GM18909 (cell line): Measurements from ENCODE around the gene KDM6A.
"Not testable (repeated sequence)": the region's sequence is repeated elsewhere in the genome, so short reads cannot be mapped to it uniquely, and the experiment has no call there.

ENCODE experiments used
- ATAC-seq: cut with Tn5 transposase; IDR thresholded peaks from one replicate; pipeline ENCODE4 v1.9.1; 2021; ENCODE audit warnings: mild to moderate bottlenecking; ENCODE audit not compliant: unreplicated experiment, poor library complexity

Gene KDM6A

DNA sequence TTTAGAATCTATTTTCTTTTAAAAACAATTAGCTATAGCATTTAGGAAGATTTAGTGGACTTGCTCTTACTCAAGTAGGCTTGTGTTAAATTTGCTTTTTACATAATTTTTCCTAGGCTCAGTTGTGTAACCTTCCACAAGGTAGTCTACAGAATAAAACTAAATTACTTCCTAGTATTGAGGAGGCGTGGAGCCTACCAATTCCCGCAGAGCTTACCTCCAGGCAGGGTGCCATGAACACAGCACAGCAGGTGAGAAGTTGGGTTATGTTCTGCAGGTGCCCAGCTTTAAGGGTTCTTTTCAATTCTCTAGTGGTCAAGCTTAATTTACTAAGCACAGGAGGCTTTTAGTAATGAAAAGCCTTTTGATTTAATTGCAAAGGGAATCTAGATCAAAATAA is 186.9 kb downstream of the KDM6A start:
- ATAC-seq = not testable (repeated sequence)

- ATAC-seq = no peak
Measured at GRCh38 chrX:45063319-45064095, 190.5 kb downstream of the KDM6A start.

- ATAC-seq = no peak
Measured at GRCh38 chrX:45068569-45068968, 195.6 kb downstream of the KDM6A start.

- peak; percentile 54 for ATAC-seq
Measured at GRCh38 chrX:45070116-45071007, 197.4 kb downstream of the KDM6A start.

- ATAC-seq = not testable (repeated sequence)
Measured at GRCh38 chrX:45073011-45073410, 200.0 kb downstream of the KDM6A start.

GRCh38 chrX:45077748-45078424 is 204.9 kb downstream of the KDM6A start:
- peak; percentile 86 for ATAC-seq

GRCh38 chrX:45083314-45083713 is 210.3 kb downstream of the KDM6A start:
- ATAC-seq = no peak

GRCh38 chrX:45110494-45110893 is 237.5 kb downstream of the KDM6A start:
- ATAC-seq = no peak

DNA sequence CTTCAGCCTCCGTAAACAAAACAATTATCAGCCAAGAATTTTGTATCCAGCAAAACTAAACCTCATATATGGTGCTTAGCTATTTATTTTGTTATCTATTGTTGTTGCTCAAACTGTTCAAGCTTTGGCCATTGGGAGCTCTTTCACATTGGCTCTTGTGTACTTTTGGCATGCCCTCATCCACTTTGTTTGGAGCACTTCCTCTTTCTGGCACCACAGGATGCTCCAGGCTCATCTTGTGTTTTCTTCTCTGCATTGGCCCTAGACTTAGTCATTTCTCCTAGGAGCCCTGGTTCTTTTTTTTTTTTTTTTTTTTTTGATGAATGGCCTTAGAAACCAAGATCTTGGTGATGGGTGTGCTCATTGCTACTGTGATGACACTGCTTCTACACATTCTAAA is 253.2 kb downstream of the KDM6A start:
- no peak for ATAC-seq

DNA sequence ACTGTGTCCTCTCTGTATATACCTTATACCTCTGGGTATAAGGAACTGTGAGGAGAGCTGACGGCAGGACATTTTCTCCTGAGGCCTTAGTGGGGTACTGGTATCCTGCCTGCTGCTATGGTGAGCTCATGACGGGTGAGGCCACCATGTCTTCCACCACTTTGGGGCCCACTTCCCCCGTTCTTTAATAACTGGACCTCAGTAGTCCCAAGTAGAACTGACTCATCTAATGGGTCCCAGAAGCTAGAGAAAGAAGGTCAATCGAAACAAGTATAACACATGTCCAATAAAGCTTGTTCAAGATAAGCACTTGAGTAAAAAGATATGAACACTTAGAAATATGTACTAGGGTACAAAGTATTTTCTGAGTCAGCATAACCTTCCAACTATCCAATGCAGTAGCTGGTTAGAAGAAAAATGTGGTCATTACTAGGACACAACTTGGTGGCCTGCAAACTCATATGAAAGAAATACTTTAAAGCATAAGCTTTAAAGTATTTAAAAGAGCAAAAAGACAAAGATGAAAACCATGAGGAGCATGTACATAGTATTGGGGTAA is 256.0 kb downstream of the KDM6A start:
- no peak for ATAC-seq

GRCh38 chrX:45133465-45133864 is 260.5 kb downstream of the KDM6A start:
- ATAC-seq = no peak

- ATAC-seq = no peak
Measured at GRCh38 chrX:45134315-45134731, 261.3 kb downstream of the KDM6A start.

DNA sequence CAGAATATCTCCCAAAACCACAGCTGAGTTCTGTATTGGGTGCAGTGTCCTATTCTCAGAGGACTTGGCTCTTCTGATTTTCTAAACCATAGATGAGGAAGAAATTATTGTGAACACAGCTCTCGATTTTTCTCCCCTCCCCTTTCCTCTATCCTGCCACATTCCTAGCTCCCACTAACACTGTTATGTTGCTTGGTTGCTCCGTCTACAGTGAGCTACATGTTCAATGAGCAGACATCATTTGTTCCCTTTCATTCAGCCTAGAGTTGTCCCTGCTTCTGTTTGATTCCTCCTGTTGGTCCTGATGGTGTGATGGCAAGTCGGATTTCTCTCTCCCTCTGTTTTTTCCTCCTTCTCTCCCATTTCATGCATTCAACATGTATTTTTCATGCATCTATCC is 261.8 kb downstream of the KDM6A start:
- ATAC-seq = no peak

GRCh38 chrX:45135391-45136075 is 262.5 kb downstream of the KDM6A start:
- ATAC-seq = not testable (repeated sequence)

DNA sequence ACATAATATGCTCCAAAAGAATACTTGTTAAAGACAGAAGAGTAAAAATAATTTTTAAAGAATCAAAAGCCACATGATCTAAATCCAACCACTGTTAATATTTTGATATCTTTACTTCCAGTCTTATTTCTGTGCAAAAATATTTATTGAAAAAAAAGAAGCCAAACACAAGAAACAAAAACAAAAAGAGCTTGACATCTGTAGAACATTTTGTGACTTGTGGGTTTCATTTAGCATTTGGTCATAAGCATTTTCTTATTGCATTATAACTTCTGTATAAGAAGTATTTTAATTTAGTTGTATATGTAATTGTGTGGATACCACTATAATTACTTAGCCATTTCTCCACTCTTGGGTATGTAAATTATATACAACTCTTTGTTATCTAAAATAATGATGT is 264.5 kb downstream of the KDM6A start:
- no peak for ATAC-seq

GRCh38 chrX:45138525-45138924 is 265.5 kb downstream of the KDM6A start:
- ATAC-seq = no peak

DNA sequence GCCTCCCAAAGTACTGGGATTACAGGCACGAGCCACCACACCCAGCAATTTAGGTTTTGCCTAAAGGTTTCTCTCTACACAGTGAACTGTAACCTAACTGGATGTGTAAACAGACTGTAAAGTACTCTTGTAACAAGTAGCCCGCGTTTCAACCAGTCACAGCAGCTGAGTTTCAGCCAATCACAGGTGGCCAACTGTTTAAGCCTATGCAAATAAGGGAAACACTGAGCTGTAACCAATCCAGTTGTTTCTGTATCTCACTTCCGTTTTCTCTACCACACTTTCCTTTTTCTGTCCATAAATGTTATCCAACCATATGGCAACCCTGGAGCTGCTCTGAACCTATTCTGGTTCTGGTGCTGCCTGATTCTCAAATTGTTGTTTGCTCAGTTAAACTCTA is 267.8 kb downstream of the KDM6A start:
- ATAC-seq = no peak

DNA sequence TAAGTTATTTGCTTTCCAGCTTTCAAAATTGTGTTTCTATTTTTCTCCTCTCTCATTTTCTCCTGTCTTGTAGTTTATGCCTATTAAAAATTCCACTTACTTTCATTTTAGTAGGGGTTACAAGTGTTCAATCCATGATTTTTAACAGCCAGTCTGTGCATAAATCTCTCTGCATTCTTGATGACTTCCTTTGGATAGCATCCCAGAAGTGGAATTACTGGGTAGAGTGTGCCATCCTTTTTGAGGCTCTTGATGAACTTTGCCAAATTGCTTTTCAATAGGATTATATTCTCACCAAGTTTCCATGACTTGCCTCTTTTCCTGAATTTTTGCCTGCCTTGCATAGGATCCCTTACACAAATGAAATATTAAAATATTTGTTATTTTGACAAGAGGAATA is 269.2 kb downstream of the KDM6A start:
- no peak for ATAC-seq

GRCh38 chrX:45143455-45143854 is 270.5 kb downstream of the KDM6A start:
- no peak for ATAC-seq
